ENCODE data around the gene SRP68. TPM values are rescaled to one million over a fixed set of nuclear protein-coding genes. Genes with fewer than 3 reads are reported as not detected.
A peak's percentile ranks its signal among the peaks of the same experiment; 100 is the strongest.
"Not testable (repeated sequence)": the region's sequence is repeated elsewhere in the genome, so short reads cannot be mapped to it uniquely, and the experiment has no call there.

The SRP68 gene
- total RNA-seq, 2 experiments from 2014 or later = 142 to 148 TPM

- intact Hi-C loops (cut with micrococcal nuclease) = loop anchor here (5.0 to 10.0 kb wide), 4 partner anchors 118 to 290 kb away; partner anchors contain the start of genes TRIM65 and UNK
- peak within 1 kb of the TSS; percentile 17 for H3K4me3 Mint-ChIP-seq
- CTCF ChIA-PET = interaction anchor here (0.6 to 1.8 kb wide), 3 partner anchors 10 to 60 kb away, joined by 3 to 11 read pairs (median 3); no protein-coding TSS in a partner anchor
- no peak within 1 kb of the TSS for H3K27ac Mint-ChIP-seq
- POLR2A ChIA-PET = interaction anchor here (1.9 kb wide), 1 partner anchor 11 kb away, joined by 6 read pairs; no protein-coding TSS in a partner anchor
- H3K9me3 Mint-ChIP-seq = no peaks in the 10 kb centered on the region
- peaks cover 37% of the 10 kb centered on the region for H3K27me3 Mint-ChIP-seq
- peaks cover 9% of the 10 kb centered on the region for H3K36me3 Mint-ChIP-seq
- DNase-seq = no peak
- H3K4me1 Mint-ChIP-seq (ENCODE audit: low read depth) = peaks cover 52% of the 10 kb centered on the region
Observed at GRCh38 chr17:76074390-76075363, 2.4 kb upstream of the SRP68 start, which contains the start of gene GALR2. TSS of gene GALR2 (plus strand) at chr17:76074781. CDS start at chr17:76074884, 103 bp downstream.

- intact Hi-C loops (cut with micrococcal nuclease) = loop anchor here (1.0 to 10.0 kb wide), 6 partner anchors 8 to 287 kb away; partner anchors contain the start of genes EXOC7, TRIM65 and UNK
- DNase-seq = peak; percentile 63
- ChIA-PET CTCF (interaction anchor here (0.8 to 1.3 kb wide), 9 partner anchors 8 to 288 kb away, joined by 3 to 5 read pairs (median 3); partner anchors contain the start of gene EXOC7), POLR2A (interaction anchor here (0.6 to 2.4 kb wide), 17 partner anchors 9 to 313 kb away, joined by 3 to 16 read pairs (median 4); partner anchors contain the start of genes CDK3, EXOC7, FBF1 and SPHK1)
- H3K36me3 Mint-ChIP-seq = peaks cover 21% of the 10 kb centered on the region
- peak overlapping the region; percentile 100 for H3K27ac Mint-ChIP-seq
- peaks cover 42% of the 10 kb centered on the region for H3K4me1 Mint-ChIP-seq (ENCODE audit: low read depth)
- H3K4me3 Mint-ChIP-seq = peak overlapping the region; percentile 99
- peaks cover 21% of the 10 kb centered on the region for H3K27me3 Mint-ChIP-seq
- no peaks in the 10 kb centered on the region for H3K9me3 Mint-ChIP-seq
Observed at GRCh38 chr17:76071531-76072147, 678 bp downstream of the SRP68 start.

GRCh38 chr17:76065775-76066174 lies 6.5 kb downstream of the SRP68 start:
- Mint-ChIP-seq H3K27me3 (no peaks in the 10 kb centered on the region), H3K36me3 (peaks cover 61% of the 10 kb centered on the region), H3K9me3 (no peaks in the 10 kb centered on the region), H3K4me3 (no peak overlapping the region), H3K27ac (no peak overlapping the region), H3K4me1 (ENCODE audit: low read depth) (peaks cover 41% of the 10 kb centered on the region)
- CTCF ChIA-PET = interaction anchor here (0.7 to 1.2 kb wide), 2 partner anchors 52 to 186 kb away, joined by 4 read pairs; no protein-coding TSS in a partner anchor
- POLR2A ChIA-PET = no interaction called here
- intact Hi-C loops (cut with micrococcal nuclease) = loop anchor here (2.0 kb wide), 1 partner anchor 17 kb away; no protein-coding TSS in a partner anchor
- DNase-seq = no peak

GRCh38 chr17:76063875-76064546 lies 8.3 kb downstream of the SRP68 start:
- Mint-ChIP-seq H3K36me3 (peaks cover 68% of the 10 kb centered on the region), H3K4me1 (ENCODE audit: low read depth) (peaks cover 31% of the 10 kb centered on the region), H3K4me3 (peak overlapping the region; percentile 25), H3K9me3 (no peaks in the 10 kb centered on the region), H3K27ac (peak overlapping the region; percentile 84), H3K27me3 (no peaks in the 10 kb centered on the region)
- ChIA-PET POLR2A (interaction anchor here (1.2 to 1.9 kb wide), 3 partner anchors 8 to 40 kb away, joined by 3 to 14 read pairs (median 6); partner anchors contain the start of genes EXOC7 and SRP68), CTCF (interaction anchor here (0.6 to 2.1 kb wide), 9 partner anchors 7 to 64 kb away, joined by 3 to 21 read pairs (median 4); partner anchors contain the start of gene ZACN)
- peak; percentile 80 for DNase-seq
- intact Hi-C loops (cut with micrococcal nuclease) = loop anchor here (1.0 kb wide), 1 partner anchor 7 kb away; no protein-coding TSS in a partner anchor

- H3K27me3 Mint-ChIP-seq; H3K27ac Mint-ChIP-seq; H3K4me3 Mint-ChIP-seq; H3K9me3 Mint-ChIP-seq; intact Hi-C loops (cut with micrococcal nuclease); DNase-seq; POLR2A ChIA-PET: not testable (repeated sequence)
- CTCF ChIA-PET = interaction anchor here (2.7 kb wide), 1 partner anchor 44 kb away, joined by 11 read pairs; no protein-coding TSS in a partner anchor
- peaks cover 56% of the 10 kb centered on the region for H3K36me3 Mint-ChIP-seq
- H3K4me1 Mint-ChIP-seq (ENCODE audit: low read depth) = peaks cover 13% of the 10 kb centered on the region
Observed at GRCh38 chr17:76058264-76058663, 14.1 kb downstream of the SRP68 start.

- DNase-seq = no peak
- POLR2A ChIA-PET = no interaction called here
- Mint-ChIP-seq H3K9me3 (no peaks in the 10 kb centered on the region), H3K4me3 (no peak overlapping the region), H3K4me1 (ENCODE audit: low read depth) (peaks cover 12% of the 10 kb centered on the region), H3K36me3 (peaks cover 49% of the 10 kb centered on the region), H3K27ac (no peak overlapping the region), H3K27me3 (no peaks in the 10 kb centered on the region)
- intact Hi-C loops (cut with micrococcal nuclease) = no loop called here
- CTCF ChIA-PET = interaction anchor here (2.7 kb wide), 1 partner anchor 43 kb away, joined by 11 read pairs; no protein-coding TSS in a partner anchor
Observed at GRCh38 chr17:76056882-76057281, 15.4 kb downstream of the SRP68 start.

GRCh38 chr17:76054112-76054476 lies 18.2 kb downstream of the SRP68 start:
- DNase-seq = no peak
- ChIA-PET CTCF (interaction anchor here (0.6 to 0.9 kb wide), 4 partner anchors 40 to 355 kb away, joined by 3 to 4 read pairs (median 4); no protein-coding TSS in a partner anchor), POLR2A (interaction anchor here (1.0 to 2.0 kb wide), 3 partner anchors 9 to 26 kb away, joined by 3 to 6 read pairs (median 3); no protein-coding TSS in a partner anchor)
- peaks cover 45% of the 10 kb centered on the region for H3K36me3 Mint-ChIP-seq
- intact Hi-C loops (cut with micrococcal nuclease) = no loop called here
- H3K4me1 Mint-ChIP-seq (ENCODE audit: low read depth) = peaks cover 32% of the 10 kb centered on the region
- H3K27ac Mint-ChIP-seq = no peak overlapping the region
- H3K9me3 Mint-ChIP-seq = no peaks in the 10 kb centered on the region
- H3K4me3 Mint-ChIP-seq = no peak overlapping the region
- no peaks in the 10 kb centered on the region for H3K27me3 Mint-ChIP-seq

GRCh38 chr17:76053246-76054111 lies 18.8 kb downstream of the SRP68 start:
- Mint-ChIP-seq H3K4me1 (ENCODE audit: low read depth) (peaks cover 36% of the 10 kb centered on the region), H3K9me3 (no peaks in the 10 kb centered on the region), H3K4me3 (no peak overlapping the region), H3K27ac (peak overlapping the region; percentile 31), H3K27me3 (no peaks in the 10 kb centered on the region), H3K36me3 (peaks cover 44% of the 10 kb centered on the region)
- intact Hi-C loops (cut with micrococcal nuclease) = no loop called here
- CTCF ChIA-PET = interaction anchor here (0.6 to 1.2 kb wide), 5 partner anchors 39 to 355 kb away, joined by 3 to 5 read pairs (median 4); partner anchors contain the start of gene PRPSAP1
- POLR2A ChIA-PET = interaction anchor here (0.5 to 2.0 kb wide), 4 partner anchors 9 to 164 kb away, joined by 3 to 6 read pairs (median 4); no protein-coding TSS in a partner anchor
- peak; percentile 46 for DNase-seq

- H3K36me3 Mint-ChIP-seq = peaks cover 42% of the 10 kb centered on the region
- DNase-seq = no peak
- H3K4me3 Mint-ChIP-seq = no peak overlapping the region
- ChIA-PET CTCF (interaction anchor here (1.0 to 1.2 kb wide), 2 partner anchors 26 to 46 kb away, joined by 3 to 4 read pairs; no protein-coding TSS in a partner anchor), POLR2A (no interaction called here)
- H3K27me3 Mint-ChIP-seq = no peaks in the 10 kb centered on the region
- intact Hi-C loops (cut with micrococcal nuclease) = no loop called here
- no peak overlapping the region for H3K27ac Mint-ChIP-seq
- H3K9me3 Mint-ChIP-seq = no peaks in the 10 kb centered on the region
- peaks cover 36% of the 10 kb centered on the region for H3K4me1 Mint-ChIP-seq (ENCODE audit: low read depth)
Observed at GRCh38 chr17:76051561-76051960, 20.8 kb downstream of the SRP68 start.

All from activated CD4-positive, alpha-beta memory T cell treated with anti-CD3 and anti-CD28 coated beads for 36 hours (primary cell).